Measurements from ENCODE around the gene SPHK2.

DNA sequence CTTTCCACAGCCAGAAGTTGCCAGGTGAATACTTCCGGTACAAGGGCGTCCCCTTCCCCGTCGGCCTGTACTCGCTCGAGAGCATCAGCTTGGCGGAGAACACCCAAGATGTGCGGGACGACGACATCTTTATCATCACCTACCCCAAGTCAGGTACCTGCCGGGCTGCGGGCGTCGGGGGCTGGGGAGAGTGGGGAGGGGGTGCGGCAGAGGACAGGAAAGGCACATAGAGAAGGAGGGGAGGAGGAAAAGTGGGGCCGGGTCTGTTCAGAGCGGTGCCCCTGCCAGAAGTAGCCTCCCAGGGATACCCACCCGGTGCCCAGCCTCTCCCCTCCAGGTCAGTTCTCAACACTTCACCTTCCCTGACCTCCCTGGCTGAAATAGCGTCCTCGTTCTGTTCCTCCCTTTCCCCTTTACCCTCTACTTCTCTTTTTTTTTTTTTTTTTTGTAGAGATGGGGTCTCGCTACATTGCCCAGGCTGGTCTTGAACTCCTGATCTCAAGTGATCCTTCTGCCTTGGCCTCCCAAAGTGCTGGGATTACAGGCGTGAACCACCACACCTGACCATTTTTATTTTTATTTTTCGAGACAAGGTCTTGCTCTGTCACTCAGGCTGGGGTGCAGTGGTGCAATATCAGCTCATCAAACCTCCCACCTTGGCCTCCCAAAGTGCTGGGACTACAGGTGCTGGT, 43.2 kb upstream of the SPHK2 start:
- TF ChIP-seq, protein P1, sequence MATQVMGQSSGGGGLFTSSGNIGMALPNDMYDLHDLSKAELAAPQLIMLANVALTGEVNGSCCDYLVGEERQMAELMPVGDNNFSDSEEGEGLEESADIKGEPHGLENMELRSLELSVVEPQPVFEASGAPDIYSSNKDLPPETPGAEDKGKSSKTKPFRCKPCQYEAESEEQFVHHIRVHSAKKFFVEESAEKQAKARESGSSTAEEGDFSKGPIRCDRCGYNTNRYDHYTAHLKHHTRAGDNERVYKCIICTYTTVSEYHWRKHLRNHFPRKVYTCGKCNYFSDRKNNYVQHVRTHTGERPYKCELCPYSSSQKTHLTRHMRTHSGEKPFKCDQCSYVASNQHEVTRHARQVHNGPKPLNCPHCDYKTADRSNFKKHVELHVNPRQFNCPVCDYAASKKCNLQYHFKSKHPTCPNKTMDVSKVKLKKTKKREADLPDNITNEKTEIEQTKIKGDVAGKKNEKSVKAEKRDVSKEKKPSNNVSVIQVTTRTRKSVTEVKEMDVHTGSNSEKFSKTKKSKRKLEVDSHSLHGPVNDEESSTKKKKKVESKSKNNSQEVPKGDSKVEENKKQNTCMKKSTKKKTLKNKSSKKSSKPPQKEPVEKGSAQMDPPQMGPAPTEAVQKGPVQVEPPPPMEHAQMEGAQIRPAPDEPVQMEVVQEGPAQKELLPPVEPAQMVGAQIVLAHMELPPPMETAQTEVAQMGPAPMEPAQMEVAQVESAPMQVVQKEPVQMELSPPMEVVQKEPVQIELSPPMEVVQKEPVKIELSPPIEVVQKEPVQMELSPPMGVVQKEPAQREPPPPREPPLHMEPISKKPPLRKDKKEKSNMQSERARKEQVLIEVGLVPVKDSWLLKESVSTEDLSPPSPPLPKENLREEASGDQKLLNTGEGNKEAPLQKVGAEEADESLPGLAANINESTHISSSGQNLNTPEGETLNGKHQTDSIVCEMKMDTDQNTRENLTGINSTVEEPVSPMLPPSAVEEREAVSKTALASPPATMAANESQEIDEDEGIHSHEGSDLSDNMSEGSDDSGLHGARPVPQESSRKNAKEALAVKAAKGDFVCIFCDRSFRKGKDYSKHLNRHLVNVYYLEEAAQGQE (tag by site-specific recombination; IDR thresholded peaks at IDR 0.05): no peak
- TF ChIP-seq, protein P2, sequence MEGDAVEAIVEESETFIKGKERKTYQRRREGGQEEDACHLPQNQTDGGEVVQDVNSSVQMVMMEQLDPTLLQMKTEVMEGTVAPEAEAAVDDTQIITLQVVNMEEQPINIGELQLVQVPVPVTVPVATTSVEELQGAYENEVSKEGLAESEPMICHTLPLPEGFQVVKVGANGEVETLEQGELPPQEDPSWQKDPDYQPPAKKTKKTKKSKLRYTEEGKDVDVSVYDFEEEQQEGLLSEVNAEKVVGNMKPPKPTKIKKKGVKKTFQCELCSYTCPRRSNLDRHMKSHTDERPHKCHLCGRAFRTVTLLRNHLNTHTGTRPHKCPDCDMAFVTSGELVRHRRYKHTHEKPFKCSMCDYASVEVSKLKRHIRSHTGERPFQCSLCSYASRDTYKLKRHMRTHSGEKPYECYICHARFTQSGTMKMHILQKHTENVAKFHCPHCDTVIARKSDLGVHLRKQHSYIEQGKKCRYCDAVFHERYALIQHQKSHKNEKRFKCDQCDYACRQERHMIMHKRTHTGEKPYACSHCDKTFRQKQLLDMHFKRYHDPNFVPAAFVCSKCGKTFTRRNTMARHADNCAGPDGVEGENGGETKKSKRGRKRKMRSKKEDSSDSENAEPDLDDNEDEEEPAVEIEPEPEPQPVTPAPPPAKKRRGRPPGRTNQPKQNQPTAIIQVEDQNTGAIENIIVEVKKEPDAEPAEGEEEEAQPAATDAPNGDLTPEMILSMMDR (tag by site-specific recombination; IDR thresholded peaks at IDR 0.05): no peak
- TF ChIP-seq, protein P3, sequence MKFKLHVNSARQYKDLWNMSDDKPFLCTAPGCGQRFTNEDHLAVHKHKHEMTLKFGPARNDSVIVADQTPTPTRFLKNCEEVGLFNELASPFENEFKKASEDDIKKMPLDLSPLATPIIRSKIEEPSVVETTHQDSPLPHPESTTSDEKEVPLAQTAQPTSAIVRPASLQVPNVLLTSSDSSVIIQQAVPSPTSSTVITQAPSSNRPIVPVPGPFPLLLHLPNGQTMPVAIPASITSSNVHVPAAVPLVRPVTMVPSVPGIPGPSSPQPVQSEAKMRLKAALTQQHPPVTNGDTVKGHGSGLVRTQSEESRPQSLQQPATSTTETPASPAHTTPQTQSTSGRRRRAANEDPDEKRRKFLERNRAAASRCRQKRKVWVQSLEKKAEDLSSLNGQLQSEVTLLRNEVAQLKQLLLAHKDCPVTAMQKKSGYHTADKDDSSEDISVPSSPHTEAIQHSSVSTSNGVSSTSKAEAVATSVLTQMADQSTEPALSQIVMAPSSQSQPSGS (tag by site-specific recombination; IDR thresholded peaks at IDR 0.05; ENCODE audit: low read depth): no peak
- no peak for TF ChIP-seq ZBTB20 (tag by site-specific recombination; IDR thresholded peaks at IDR 0.05)

All from HEK293 (cell line).